HepG2 (cell line): ENCODE measurements around the gene EGFR. TPM values are rescaled to one million over a fixed set of nuclear protein-coding genes. Genes with fewer than 3 reads are reported as not detected.

Experiments used
- CENPT ChIP-seq: sonication (generic); formaldehyde crosslinking; IDR thresholded peaks from 2 replicates; pipeline ENCODE4 v1.8.0; 2022; ENCODE audit warnings: low read depth, mild to moderate bottlenecking, moderate library complexity, missing genetic modification reagents
- ETS1 ChIP-seq: sonication (generic); formaldehyde crosslinking; IDR thresholded peaks from 2 replicates; pipeline ENCODE4 v1.4.0; 2020; ENCODE audit warnings: missing genetic modification reagents
- FOXC1 ChIP-seq: sonication (generic); formaldehyde crosslinking; IDR thresholded peaks from 2 replicates; pipeline ENCODE4 v1.8.0; 2022; ENCODE audit warnings: mild to moderate bottlenecking, missing genetic modification reagents, borderline replicate concordance
- GABPA ChIP-seq, 2 experiments: IDR thresholded peaks; 2 replicates each; pipeline ENCODE4 v1.6.1; 2011 to 2016; ENCODE audit warnings: low read depth in 2 of 2, low read length in 1 of 2, missing biosample characterization in 1 of 2, missing genetic modification characterization in 1 of 2
- HMGA1 ChIP-seq: sonication (generic); formaldehyde crosslinking; conservative IDR thresholded peaks from 2 replicates; pipeline ENCODE4 v1.4.0; 2020; ENCODE audit warnings: missing genetic modification reagents
- NPAS2 ChIP-seq: sonication (generic); formaldehyde crosslinking; IDR thresholded peaks from 2 replicates; pipeline ENCODE4 v1.8.0; 2022; ENCODE audit warnings: mild to moderate bottlenecking, missing genetic modification reagents, borderline replicate concordance
- PHB2 ChIP-seq: fragments of 450-650 bp; IDR thresholded peaks from 2 replicates; pipeline ENCODE4 v1.6.1; 2018; ENCODE audit not compliant: partially characterized antibody
- PLRG1 ChIP-seq: fragments of 450-650 bp; conservative IDR thresholded peaks from 2 replicates; pipeline ENCODE4 v1.6.1; 2016
- PRDM10 ChIP-seq: sonication (generic); formaldehyde crosslinking; IDR thresholded peaks from 2 replicates; pipeline ENCODE4 v1.4.0; 2020; ENCODE audit warnings: low read depth, missing genetic modification reagents
- REXO4 ChIP-seq: sonication (generic); formaldehyde crosslinking; IDR thresholded peaks from 2 replicates; pipeline ENCODE4 v1.8.0; 2022; ENCODE audit warnings: missing genetic modification reagents, mild to moderate bottlenecking, borderline replicate concordance
- SIX4 ChIP-seq: sonication (generic); formaldehyde crosslinking; IDR thresholded peaks from 2 replicates; pipeline ENCODE4 v1.4.0; 2020; ENCODE audit warnings: missing genetic modification reagents
- SPEN ChIP-seq: sonication (generic); formaldehyde crosslinking; IDR thresholded peaks from 2 replicates; pipeline ENCODE4 v1.5.1; 2020; ENCODE audit warnings: low read depth, mild to moderate bottlenecking, missing genetic modification reagents
- SRSF9 ChIP-seq: fragments of 200-400 bp; formaldehyde crosslinking; IDR thresholded peaks from 2 replicates; pipeline ENCODE4 v1.6.1; 2018; ENCODE audit warnings: borderline replicate concordance, mild to moderate bottlenecking, low read depth, low read length; ENCODE audit not compliant: insufficient read depth, poor library complexity, severe bottlenecking
- TFAP4 ChIP-seq: sonication (generic); IDR thresholded peaks from 2 replicates; pipeline ENCODE4 v1.6.1; 2016; ENCODE audit warnings: low read depth, borderline replicate concordance
- ZEB1 ChIP-seq: IDR thresholded peaks from 2 replicates; pipeline ENCODE4 v1.6.1; 2012; ENCODE audit warnings: mild to moderate bottlenecking, low read depth, inconsistent platforms; ENCODE audit not compliant: insufficient replicate concordance
- ZFP91 ChIP-seq: sonication (generic); formaldehyde crosslinking; IDR thresholded peaks from 2 replicates; pipeline ENCODE4 v1.9.0; 2022; ENCODE audit warnings: missing genetic modification reagents, mild to moderate bottlenecking, borderline replicate concordance
- ZNF160 ChIP-seq: sonication (generic); formaldehyde crosslinking; IDR thresholded peaks from 2 replicates; pipeline ENCODE4 v1.8.0; 2022; ENCODE audit warnings: mild to moderate bottlenecking, inconsistent platforms, missing genetic modification reagents
- ZNF232 ChIP-seq: sonication (generic); formaldehyde crosslinking; IDR thresholded peaks from 2 replicates; pipeline ENCODE4 v1.4.0; 2020; ENCODE audit warnings: missing genetic modification reagents, borderline replicate concordance
- ZNF337 ChIP-seq: sonication (generic); formaldehyde crosslinking; IDR thresholded peaks from 2 replicates; pipeline ENCODE4 v1.5.1; 2020; ENCODE audit warnings: missing genetic modification reagents, low read depth, mild to moderate bottlenecking, borderline replicate concordance
- ZNF543 ChIP-seq: sonication (generic); formaldehyde crosslinking; IDR thresholded peaks from 2 replicates; pipeline ENCODE4 v1.4.0; 2020; ENCODE audit warnings: mild to moderate bottlenecking, missing genetic modification reagents
- ZNF549 ChIP-seq: sonication (generic); formaldehyde crosslinking; IDR thresholded peaks from 2 replicates; pipeline ENCODE4 v1.5.0; 2020; ENCODE audit warnings: missing genetic modification reagents
- ZNF766 ChIP-seq: sonication (generic); formaldehyde crosslinking; IDR thresholded peaks from 2 replicates; pipeline ENCODE4 v1.5.0; 2020; ENCODE audit warnings: missing genetic modification reagents, borderline replicate concordance
- polyA plus RNA-seq, 8 experiments: library from polyadenylated mRNA; depleted of rRNA in 3 of 8; stranded (reverse) in 7 of 8; unstranded in 1 of 8; fragments of >200 nt; fragmentation: Illumina TruSeq in 4 of 8; extraction: Trizol in 4 of 8; gene quantifications; 2 replicates each; pipeline versions ENCODE4 v1.2.1 to v1.2.3, GENCODE V29; 2011 to 2016; ENCODE audit warnings: low read depth in 4 of 8, missing spikeins in 1 of 8, mixed read lengths in 1 of 8; ENCODE audit not compliant: insufficient read depth in 1 of 8
- total RNA-seq, 5 experiments: library from RNA; depleted of rRNA; stranded (reverse); fragments of >200 nt; fragmentation: Illumina TruSeq; extraction: Trizol; gene quantifications; 2 replicates each; pipeline ENCODE4 v1.2.3, GENCODE V29; 2016; ENCODE audit warnings: low read depth in 1 of 5

The EGFR gene
- total and polyA plus RNA-seq, 2 of the 13 experiments (the other 11 are each of a cell fraction or from before 2014, with no cell fraction given) = 7.0 to 10.0 TPM

- TF ChIP-seq PRDM10 (peak; percentile 67), CENPT (CRISPR knock-in tag) (no peak), ZNF337 (CRISPR knock-in tag) (no peak), ZNF160 (CRISPR knock-in tag) (peak; percentile 66; the same call in 1 of the 2 replicates), NPAS2 (CRISPR knock-in tag) (no peak), ZNF543 (CRISPR knock-in tag) (peak; percentile 78; the same call in 1 of the 2 replicates), ZNF549 (CRISPR knock-in tag) (no peak), ZFP91 (CRISPR knock-in tag) (peak; percentile 79), ZEB1 (no peak), GABPA (IDR thresholded peaks at IDR 0.05; ENCODE audit: low read depth, low read length) (no peak), GABPA (CRISPR knock-in tag; IDR thresholded peaks at IDR 0.05; ENCODE audit: low read depth) (no peak; the same call in 1 of the 2 replicates), ZNF232 (CRISPR knock-in tag) (no peak), ETS1 (CRISPR knock-in tag) (no peak; the same call in 1 of the 2 replicates), ZNF766 (CRISPR knock-in tag) (peak; percentile 66; the same call in 1 of the 2 replicates), PHB2 (no peak), REXO4 (CRISPR knock-in tag) (no peak), TFAP4 (peak; percentile 83), SRSF9 (no peak), FOXC1 (CRISPR knock-in tag) (peak; percentile 69; the same call in 1 of the 2 replicates), PLRG1 (no peak), HMGA1 (no peak), SIX4 (CRISPR knock-in tag) (no peak), SPEN (CRISPR knock-in tag) (peak; percentile 58)
Observed at GRCh38 chr7:55177589-55178261, 158.9 kb downstream of the EGFR start (continued).
